ENCODE measurements around the gene MAPRE2.
"Not testable (repeated sequence)": the region's sequence is repeated elsewhere in the genome, so short reads cannot be mapped to it uniquely, and the experiment has no call there.

Gene MAPRE2

DNA sequence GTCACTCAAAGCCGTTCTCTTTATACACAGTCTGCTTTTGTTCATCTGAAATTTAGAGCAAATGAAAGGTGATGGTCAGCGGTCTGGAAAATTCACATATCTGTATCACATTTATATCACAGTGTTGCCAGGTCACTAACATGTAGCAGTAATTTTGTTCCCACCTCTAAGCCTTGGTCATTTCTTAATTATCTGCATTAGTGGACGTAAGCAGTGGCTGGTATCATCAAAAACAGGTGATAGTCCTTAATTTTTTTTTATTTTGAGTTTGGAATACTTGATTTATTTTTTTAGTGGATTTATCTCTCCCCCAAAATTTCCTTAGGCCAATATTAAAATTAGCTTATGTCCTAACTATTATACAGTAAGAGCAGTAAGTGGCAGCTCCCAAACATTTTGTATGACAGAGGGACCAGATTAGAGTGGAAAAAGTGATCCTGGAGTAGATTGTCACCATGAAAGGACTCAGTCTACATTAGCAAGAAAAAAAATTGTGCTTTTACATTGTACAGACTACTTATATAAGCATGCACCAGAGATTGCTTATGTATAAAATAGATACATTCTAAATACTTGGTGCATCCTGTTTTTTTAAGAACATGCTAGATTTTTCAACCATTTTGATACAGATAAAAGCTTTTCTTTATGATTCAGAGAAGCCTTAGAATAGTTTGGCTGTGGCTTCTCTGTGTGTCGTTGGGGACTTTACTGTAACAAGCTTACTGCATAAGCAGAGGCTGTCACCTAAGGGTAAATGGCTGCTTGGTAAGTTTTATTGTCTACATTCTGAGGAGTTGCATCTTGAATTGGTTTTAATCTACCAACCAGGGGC is 65.0 kb downstream of the MAPRE2 start:
- Mint-ChIP-seq H3K4me3 (no peak overlapping the region), H3K9me3 (no peaks in the 10 kb centered on the region), H3K36me3 (ENCODE audit: low read depth) (peaks cover 45% of the 10 kb centered on the region), H3K27me3 (no peaks in the 10 kb centered on the region), H3K4me1 (peaks cover 52% of the 10 kb centered on the region), H3K27ac (peak overlapping the region; percentile 55)
- ATAC-seq: peak; percentile 52
- no peak for DNase-seq

DNA sequence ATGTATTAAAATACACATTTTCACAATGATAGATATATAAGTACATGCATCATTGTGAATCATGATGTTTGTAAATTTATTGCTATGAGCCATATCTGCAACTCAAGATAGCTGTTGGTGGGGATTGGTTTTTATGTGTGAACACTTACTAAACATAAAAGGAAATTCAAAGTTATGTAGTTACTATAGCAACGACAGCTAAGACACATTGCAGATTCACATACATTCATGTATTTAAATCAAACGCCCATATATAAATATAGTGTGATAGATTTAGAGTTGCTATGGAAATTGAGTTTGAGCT is 65.6 kb downstream of the MAPRE2 start:
- ATAC-seq: peak; percentile 63
- H3K36me3 Mint-ChIP-seq (ENCODE audit: low read depth): peaks cover 42% of the 10 kb centered on the region
- no peaks in the 10 kb centered on the region for H3K27me3 Mint-ChIP-seq
- H3K4me1 Mint-ChIP-seq: peaks cover 53% of the 10 kb centered on the region
- H3K27ac Mint-ChIP-seq: no peak overlapping the region
- no peak for DNase-seq
- H3K4me3 Mint-ChIP-seq: no peak overlapping the region
- no peaks in the 10 kb centered on the region for H3K9me3 Mint-ChIP-seq

DNA sequence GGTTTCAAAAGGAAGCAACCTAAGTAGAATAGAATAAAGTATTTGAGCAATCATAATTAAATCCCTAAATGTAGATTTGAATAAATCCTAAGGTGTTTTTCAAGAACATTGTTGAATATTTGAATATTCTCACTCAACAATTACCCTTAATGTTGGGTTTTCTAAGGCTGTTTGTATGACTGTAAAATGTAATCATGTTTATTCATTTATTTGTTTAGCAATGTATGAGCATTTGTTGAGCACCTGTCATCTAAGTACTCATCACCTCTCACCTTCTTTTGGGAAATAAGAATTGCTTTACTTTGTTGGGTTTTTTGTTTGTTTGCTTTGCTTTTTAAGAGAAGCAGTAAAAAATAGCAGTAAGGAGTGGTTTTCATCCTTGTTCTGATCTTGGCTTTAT is 66.0 kb downstream of the MAPRE2 start:
- DNase-seq (no peak), ATAC-seq (no peak)
- Mint-ChIP-seq H3K4me3 (no peak overlapping the region), H3K36me3 (ENCODE audit: low read depth) (peaks cover 41% of the 10 kb centered on the region), H3K27me3 (no peaks in the 10 kb centered on the region), H3K27ac (no peak overlapping the region), H3K9me3 (no peaks in the 10 kb centered on the region), H3K4me1 (peaks cover 53% of the 10 kb centered on the region)

DNA sequence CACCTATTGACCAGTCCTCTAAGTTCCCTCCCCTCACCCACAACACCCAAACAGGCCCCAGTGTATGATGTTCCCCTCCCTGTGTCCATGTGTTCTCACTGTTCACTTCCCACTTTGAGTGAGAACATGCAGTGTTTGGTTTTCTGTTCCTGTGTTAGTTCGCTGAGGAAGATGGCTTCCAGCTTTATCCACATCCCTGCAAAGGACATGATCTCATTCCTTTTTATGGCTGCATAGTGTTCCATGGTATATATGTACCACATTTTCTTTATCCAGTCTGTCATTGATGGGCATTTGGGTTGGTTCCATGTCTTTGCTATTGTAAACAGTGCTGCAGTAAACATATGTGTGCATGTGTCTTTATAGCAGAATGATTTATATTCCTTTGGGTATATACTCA is 66.9 kb downstream of the MAPRE2 start:
- H3K4me3 Mint-ChIP-seq, ATAC-seq, H3K9me3 Mint-ChIP-seq, H3K27me3 Mint-ChIP-seq, H3K27ac Mint-ChIP-seq, DNase-seq: not testable (repeated sequence)
- peaks cover 54% of the 10 kb centered on the region for H3K4me1 Mint-ChIP-seq
- peaks cover 40% of the 10 kb centered on the region for H3K36me3 Mint-ChIP-seq (ENCODE audit: low read depth)

DNA sequence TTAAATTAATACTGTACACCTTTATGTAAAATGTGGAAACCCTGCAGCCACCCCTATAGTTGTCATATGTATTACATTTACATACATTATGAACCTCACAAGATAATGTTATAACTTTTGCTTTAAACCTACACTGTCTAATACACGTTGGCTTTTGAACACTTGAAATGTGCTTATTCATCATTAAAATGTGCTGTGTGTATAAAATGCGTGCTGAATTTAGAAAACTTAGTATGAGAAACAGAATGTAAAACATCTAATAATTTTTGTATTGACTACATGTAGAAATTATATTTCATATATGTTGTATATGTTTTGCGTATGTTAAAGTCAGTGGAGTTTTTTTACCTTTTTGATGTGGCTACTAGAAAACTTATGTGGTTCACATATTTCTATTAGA is 68.8 kb downstream of the MAPRE2 start:
- DNase-seq (no peak), ATAC-seq (no peak)
- H3K27ac Mint-ChIP-seq: no peak overlapping the region
- peaks cover 40% of the 10 kb centered on the region for H3K36me3 Mint-ChIP-seq (ENCODE audit: low read depth)
- H3K27me3 Mint-ChIP-seq: no peaks in the 10 kb centered on the region
- H3K4me3 Mint-ChIP-seq: no peak overlapping the region
- no peaks in the 10 kb centered on the region for H3K9me3 Mint-ChIP-seq
- peaks cover 61% of the 10 kb centered on the region for H3K4me1 Mint-ChIP-seq

DNA sequence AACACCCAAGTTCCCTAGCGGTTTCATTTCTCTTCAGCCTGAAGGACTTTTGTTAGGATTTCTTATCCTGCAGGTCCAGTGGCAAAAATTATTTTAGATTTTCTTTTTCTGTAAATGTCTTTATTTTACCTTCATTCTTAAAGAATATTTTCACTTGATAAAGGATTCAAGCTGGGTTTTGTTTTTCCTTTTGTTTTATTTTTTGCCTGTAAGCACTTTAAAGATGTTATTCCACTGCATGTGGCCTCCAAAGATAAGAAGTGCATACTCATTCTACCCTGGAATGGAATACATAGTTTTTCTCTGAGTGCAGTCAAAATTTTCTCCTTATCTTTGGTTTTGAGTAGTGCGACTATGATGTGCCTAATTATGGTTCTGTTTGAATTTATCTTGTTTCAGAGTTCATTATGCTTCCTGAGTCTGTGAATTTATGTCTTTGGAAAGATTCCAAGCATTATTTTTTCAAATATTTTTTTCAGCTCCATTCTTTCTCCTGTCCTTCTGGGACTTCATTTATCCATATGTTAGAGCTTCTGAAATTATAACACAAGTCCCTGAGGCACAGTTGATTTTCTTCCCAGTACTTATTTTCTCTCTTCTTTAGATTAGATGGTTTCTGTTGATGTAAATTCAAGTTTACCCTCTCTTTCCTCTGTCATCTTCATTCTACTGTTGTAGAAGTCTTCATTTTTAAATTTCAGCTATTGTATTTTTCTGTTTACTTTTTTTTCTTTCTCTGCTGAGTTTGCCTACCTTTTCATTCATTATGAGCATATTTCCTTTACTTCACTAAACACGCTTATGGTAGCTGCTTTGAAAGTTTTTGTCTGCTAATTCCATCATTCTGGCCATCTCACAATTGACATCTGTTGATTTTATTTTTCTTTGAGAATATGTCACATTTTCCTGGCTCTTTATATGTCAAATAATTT is 69.6 kb downstream of the MAPRE2 start:
- no peak overlapping the region for H3K27ac Mint-ChIP-seq
- H3K27me3 Mint-ChIP-seq: no peaks in the 10 kb centered on the region
- no peak for ATAC-seq
- H3K4me1 Mint-ChIP-seq: peaks cover 56% of the 10 kb centered on the region
- DNase-seq: no peak
- no peak overlapping the region for H3K4me3 Mint-ChIP-seq
- no peaks in the 10 kb centered on the region for H3K9me3 Mint-ChIP-seq
- peaks cover 45% of the 10 kb centered on the region for H3K36me3 Mint-ChIP-seq (ENCODE audit: low read depth)

DNA sequence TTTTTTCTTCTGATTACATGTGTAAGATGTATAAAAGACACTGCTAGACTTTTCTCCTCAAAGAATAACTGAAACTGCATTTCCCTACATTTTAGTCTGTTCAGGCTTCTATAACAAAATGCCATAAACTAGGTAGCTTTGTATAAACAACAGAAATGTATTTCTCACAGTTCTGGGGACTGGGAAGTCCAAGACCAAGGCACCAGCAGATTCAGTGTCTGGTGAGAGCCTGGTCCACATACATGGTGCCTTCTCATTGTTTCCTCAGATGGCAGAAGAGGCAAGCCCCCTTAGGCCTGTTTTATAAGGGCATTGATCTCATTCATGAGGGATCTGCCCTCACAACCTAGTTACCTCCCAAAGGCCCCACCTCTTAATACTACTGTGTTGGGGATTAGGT is 71.5 kb downstream of the MAPRE2 start:
- no peaks in the 10 kb centered on the region for H3K27me3 Mint-ChIP-seq
- H3K36me3 Mint-ChIP-seq (ENCODE audit: low read depth): peaks cover 39% of the 10 kb centered on the region
- no peaks in the 10 kb centered on the region for H3K9me3 Mint-ChIP-seq
- no peak overlapping the region for H3K4me3 Mint-ChIP-seq
- peaks cover 57% of the 10 kb centered on the region for H3K4me1 Mint-ChIP-seq
- no peak overlapping the region for H3K27ac Mint-ChIP-seq
- DNase-seq: no peak
- ATAC-seq: no peak

DNA sequence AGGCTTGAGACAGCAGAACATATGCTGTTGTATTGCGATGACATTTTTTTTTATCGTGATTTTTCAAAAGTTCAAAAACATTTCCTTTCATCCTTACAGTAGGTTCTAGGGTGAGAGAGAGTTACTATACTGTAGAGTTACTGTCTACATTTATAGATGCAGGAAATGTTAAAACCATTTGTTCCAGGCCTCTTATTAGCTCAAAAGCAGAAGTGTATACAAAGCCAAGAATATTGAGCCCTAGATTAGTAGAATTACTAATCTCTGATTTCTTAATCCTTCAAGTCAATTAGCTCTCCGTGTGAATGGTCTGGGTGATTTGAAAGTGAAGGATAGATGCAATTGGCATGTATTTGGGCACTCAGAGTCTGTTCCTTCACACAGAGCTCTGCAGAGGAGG is 73.1 kb downstream of the MAPRE2 start:
- Mint-ChIP-seq H3K4me1 (peaks cover 50% of the 10 kb centered on the region), H3K36me3 (ENCODE audit: low read depth) (peaks cover 25% of the 10 kb centered on the region), H3K9me3 (no peaks in the 10 kb centered on the region), H3K27ac (no peak overlapping the region), H3K27me3 (no peaks in the 10 kb centered on the region), H3K4me3 (no peak overlapping the region)
- DNase-seq (no peak), ATAC-seq (no peak)

DNA sequence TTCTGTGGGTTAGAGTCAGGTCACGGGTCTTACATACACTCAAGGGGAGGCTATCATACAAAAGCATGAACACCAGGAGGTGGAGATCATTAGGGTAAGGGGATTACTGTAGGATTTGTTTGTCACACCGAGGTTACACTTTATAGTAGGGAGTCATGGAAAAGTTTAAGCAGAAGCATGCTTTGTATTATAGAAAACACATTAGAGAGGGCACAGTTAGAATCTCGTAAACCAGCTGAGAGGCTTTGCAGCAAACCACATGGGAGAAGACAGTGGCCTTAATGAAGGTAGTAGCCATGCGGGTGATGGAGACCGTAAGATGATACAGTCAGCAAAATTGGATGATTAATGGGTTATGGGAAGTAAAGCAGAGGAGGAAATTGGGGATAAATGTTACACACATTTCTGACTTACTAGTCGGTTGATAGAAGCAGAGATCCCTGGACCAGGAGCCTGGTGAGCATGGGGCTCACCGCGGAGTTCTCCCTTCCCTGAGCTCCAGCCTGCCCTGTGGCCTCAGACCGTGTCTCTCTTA is 75.6 kb downstream of the MAPRE2 start:
- ATAC-seq: no peak
- Mint-ChIP-seq H3K4me1 (peaks cover 48% of the 10 kb centered on the region), H3K4me3 (no peak overlapping the region)

DNA sequence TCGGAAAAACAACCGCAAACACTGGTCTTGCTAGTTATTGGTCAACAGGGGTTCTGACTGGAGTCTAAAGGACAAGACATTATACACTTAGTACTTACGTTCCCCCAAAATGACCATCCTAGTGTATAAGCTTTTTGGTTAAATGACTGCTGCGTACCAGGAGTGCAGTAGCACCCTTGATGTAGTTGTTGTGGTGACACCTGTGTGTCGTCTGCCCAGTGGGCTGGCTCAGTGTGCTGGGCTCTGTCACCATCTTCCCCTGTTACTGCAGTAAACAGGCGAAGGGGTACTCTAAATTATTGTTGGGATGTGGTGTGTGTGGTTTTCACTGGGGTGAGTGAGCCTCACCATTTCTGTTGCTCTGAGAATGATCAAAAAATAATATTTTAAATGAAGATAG is 76.2 kb downstream of the MAPRE2 start:
- Mint-ChIP-seq H3K9me3 (no peaks in the 10 kb centered on the region), H3K27me3 (no peaks in the 10 kb centered on the region), H3K27ac (no peak overlapping the region), H3K36me3 (ENCODE audit: low read depth) (peaks cover 12% of the 10 kb centered on the region), H3K4me3 (no peak overlapping the region), H3K4me1 (peaks cover 53% of the 10 kb centered on the region)
- DNase-seq: no peak
- ATAC-seq: no peak

More for the DNA sequence above, 75.6 kb downstream of the MAPRE2 start:
- Mint-ChIP-seq H3K9me3 (no peaks in the 10 kb centered on the region), H3K36me3 (ENCODE audit: low read depth) (peaks cover 12% of the 10 kb centered on the region), H3K27me3 (no peaks in the 10 kb centered on the region), H3K27ac (peak overlapping the region; percentile 2)
- DNase-seq: no peak

DNA sequence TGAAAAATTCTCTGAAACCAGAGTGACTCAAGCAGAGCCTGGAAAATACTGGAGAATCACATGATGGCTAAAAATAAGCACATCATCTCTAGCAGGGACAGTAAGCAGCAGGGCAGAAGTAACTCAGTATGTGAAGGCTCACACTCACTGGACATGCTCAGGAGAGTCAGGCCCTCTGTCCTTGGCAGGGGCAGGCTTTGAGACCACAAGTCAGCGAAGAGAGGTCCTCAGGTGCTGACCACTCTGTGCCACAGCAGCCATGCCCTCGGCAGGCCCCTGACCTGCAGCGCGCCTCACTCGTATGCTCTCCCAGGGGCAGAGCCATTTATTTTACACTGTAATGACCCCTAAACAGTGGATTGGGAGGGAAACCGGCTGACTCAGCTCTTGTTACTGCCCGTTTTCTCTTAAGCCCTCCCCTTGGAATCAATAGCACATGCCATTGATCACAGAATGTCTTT is 76.8 kb downstream of the MAPRE2 start:
- DNase-seq (no peak), ATAC-seq (no peak)
- H3K27ac Mint-ChIP-seq: no peak overlapping the region
- no peak overlapping the region for H3K4me3 Mint-ChIP-seq
- no peaks in the 10 kb centered on the region for H3K9me3 Mint-ChIP-seq
- peaks cover 58% of the 10 kb centered on the region for H3K4me1 Mint-ChIP-seq
- H3K27me3 Mint-ChIP-seq: no peaks in the 10 kb centered on the region
- peaks cover 13% of the 10 kb centered on the region for H3K36me3 Mint-ChIP-seq (ENCODE audit: low read depth)

DNA sequence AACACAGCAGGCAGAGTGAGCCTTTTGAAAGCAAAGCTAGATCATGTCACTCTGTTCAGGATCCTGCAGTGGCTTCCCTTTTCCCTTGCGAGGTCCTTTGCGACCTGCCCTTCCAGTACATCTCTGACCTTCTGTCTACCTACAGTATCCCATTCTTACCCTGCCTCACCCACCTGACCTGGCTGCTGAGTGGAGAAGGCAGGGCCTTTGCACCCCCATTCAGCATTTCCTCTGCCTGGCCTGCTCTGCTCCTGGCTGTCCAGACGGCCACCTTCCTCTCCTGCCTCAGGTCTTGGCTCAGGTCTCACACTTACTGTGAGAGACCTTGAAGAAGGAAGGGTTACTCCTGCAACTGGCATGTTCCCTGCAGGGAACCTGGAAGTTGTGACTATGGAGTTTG is 77.4 kb downstream of the MAPRE2 start:
- no peak overlapping the region for H3K27ac Mint-ChIP-seq
- H3K4me1 Mint-ChIP-seq: peaks cover 64% of the 10 kb centered on the region
- H3K4me3 Mint-ChIP-seq: no peak overlapping the region

DNA sequence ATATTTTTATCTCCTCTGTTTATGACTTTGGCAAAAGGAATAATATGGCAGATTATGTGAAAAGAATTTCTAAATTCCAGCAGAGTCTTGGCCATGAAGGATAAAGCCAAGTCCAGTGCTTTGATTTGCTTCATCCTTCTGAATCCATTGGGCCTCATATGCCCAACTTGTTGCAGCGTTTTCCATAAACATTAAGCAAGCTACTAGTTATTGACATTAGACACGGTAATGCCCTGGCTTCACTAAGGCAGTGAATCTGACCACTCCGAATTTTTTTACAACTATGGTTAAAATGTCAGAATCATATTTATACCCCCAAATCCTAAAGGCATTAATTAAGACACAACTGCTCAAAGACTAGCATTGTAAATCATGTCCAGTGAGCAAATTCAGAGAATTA is 79.8 kb downstream of the MAPRE2 start:
- H3K9me3 Mint-ChIP-seq: peaks cover 9% of the 10 kb centered on the region
- peaks cover 19% of the 10 kb centered on the region for H3K36me3 Mint-ChIP-seq (ENCODE audit: low read depth)
- no peak for ATAC-seq
- H3K4me3 Mint-ChIP-seq: no peak overlapping the region
- no peak for DNase-seq
- H3K27me3 Mint-ChIP-seq: no peaks in the 10 kb centered on the region
- peaks cover 58% of the 10 kb centered on the region for H3K4me1 Mint-ChIP-seq
- no peak overlapping the region for H3K27ac Mint-ChIP-seq

More for the DNA sequence above, 77.4 kb downstream of the MAPRE2 start:
- DNase-seq (no peak), ATAC-seq (no peak)
- peaks cover 2% of the 10 kb centered on the region for H3K9me3 Mint-ChIP-seq
- H3K27me3 Mint-ChIP-seq: no peaks in the 10 kb centered on the region
- peaks cover 18% of the 10 kb centered on the region for H3K36me3 Mint-ChIP-seq (ENCODE audit: low read depth)

DNA sequence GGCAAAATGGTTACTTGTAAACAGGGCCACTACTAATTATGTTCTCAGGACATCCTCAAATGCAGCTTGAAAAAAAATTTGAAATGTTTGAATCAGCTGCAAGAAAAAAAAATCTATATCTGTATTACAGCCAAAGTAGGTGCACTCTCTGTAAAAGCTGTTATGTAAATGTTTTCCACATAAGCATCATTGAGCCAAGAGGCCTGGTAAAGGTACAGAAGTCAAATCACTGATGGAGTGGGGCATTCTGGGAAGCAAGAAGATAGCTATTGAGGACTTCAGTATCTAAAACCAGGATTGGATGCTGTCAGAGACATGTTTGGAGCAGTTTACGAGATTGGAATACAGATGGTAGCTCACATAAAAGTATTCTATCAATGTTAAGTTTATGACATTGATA is 80.3 kb downstream of the MAPRE2 start:
- no peak for ATAC-seq
- H3K27me3 Mint-ChIP-seq: no peaks in the 10 kb centered on the region
- peaks cover 54% of the 10 kb centered on the region for H3K4me1 Mint-ChIP-seq
- no peak overlapping the region for H3K4me3 Mint-ChIP-seq
- no peak for DNase-seq
- peaks cover 9% of the 10 kb centered on the region for H3K9me3 Mint-ChIP-seq
- peak overlapping the region; percentile 65 for H3K27ac Mint-ChIP-seq
- peaks cover 19% of the 10 kb centered on the region for H3K36me3 Mint-ChIP-seq (ENCODE audit: low read depth)
